Activated CD8-positive, alpha-beta memory T cell treated with anti-CD3 and anti-CD28 coated beads, Interleukin-2, amount 50 U/mL, for 4 hours (primary cell): ENCODE measurements around the gene ZCRB1.

Experiments used
- DNase-seq: peaks from one replicate; pipeline ENCODE4 v3.0.0-alpha.2; 2020

ZCRB1 gene

GRCh38 chr12:42326541-42327226, 790 bp upstream of the ZCRB1 start:
- DNase-seq: no peak

- DNase-seq: no peak
These were observed 605 bp downstream of the ZCRB1 start for GRCh38 chr12:42325326-42325652.

GRCh38 chr12:42323856-42324255, 2.0 kb downstream of the ZCRB1 start:
- DNase-seq: no peak

GRCh38 chr12:42322567-42322966, 3.3 kb downstream of the ZCRB1 start:
- DNase-seq: no peak

- no peak for DNase-seq
These were observed 5.1 kb downstream of the ZCRB1 start for GRCh38 chr12:42320796-42321195.

- no peak for DNase-seq
These were observed 10.8 kb downstream of the ZCRB1 start for GRCh38 chr12:42315108-42315507.

- DNase-seq: no peak
These were observed 15.9 kb downstream of the ZCRB1 start for GRCh38 chr12:42309996-42310395.

- DNase-seq: no peak
These were observed 17.5 kb downstream of the ZCRB1 start for GRCh38 chr12:42308390-42308789.

- no peak for DNase-seq
These were observed 19.6 kb downstream of the ZCRB1 start for GRCh38 chr12:42306297-42306696.

GRCh38 chr12:42299392-42300308, 26.2 kb downstream of the ZCRB1 start:
- DNase-seq: peak; percentile 52

- DNase-seq: no peak
These were observed 27.0 kb downstream of the ZCRB1 start for GRCh38 chr12:42298887-42299286.

GRCh38 chr12:42296503-42297109, 29.3 kb downstream of the ZCRB1 start:
- DNase-seq: no peak

GRCh38 chr12:42291680-42292079, 34.2 kb downstream of the ZCRB1 start:
- DNase-seq: no peak

- no peak for DNase-seq
These were observed 37.4 kb downstream of the ZCRB1 start for GRCh38 chr12:42288544-42288943.

GRCh38 chr12:42286741-42287140, 39.2 kb downstream of the ZCRB1 start:
- no peak for DNase-seq

- DNase-seq: no peak
These were observed 40.5 kb downstream of the ZCRB1 start for GRCh38 chr12:42285431-42285830.

- DNase-seq: no peak
These were observed 41.0 kb downstream of the ZCRB1 start for GRCh38 chr12:42284876-42285275.

GRCh38 chr12:42284157-42284556, 41.7 kb downstream of the ZCRB1 start:
- DNase-seq: no peak

GRCh38 chr12:42283739-42284138, 42.2 kb downstream of the ZCRB1 start:
- no peak for DNase-seq

GRCh38 chr12:42282294-42282693, 43.6 kb downstream of the ZCRB1 start:
- DNase-seq: no peak

- no peak for DNase-seq
These were observed 44.0 kb downstream of the ZCRB1 start for GRCh38 chr12:42281844-42282243.

GRCh38 chr12:42281278-42281677, 44.6 kb downstream of the ZCRB1 start:
- DNase-seq: no peak

- DNase-seq: no peak
These were observed 47.8 kb downstream of the ZCRB1 start for GRCh38 chr12:42278128-42278510.
